Osteocyte (in vitro differentiated cells): ENCODE data around the gene PUM1. TPM values are rescaled to one million over a fixed set of nuclear protein-coding genes. Genes with fewer than 3 reads are reported as not detected.

Experiments
- DNase-seq: peaks from one replicate; pipeline ENCODE4 v3.0.0; 2021; ENCODE audit warnings: mixed read lengths; ENCODE audit not compliant: unreplicated experiment; ENCODE audit errors: extremely low spot score
- H3K27ac Mint-ChIP-seq: one replicate; pipeline ENCODE4 v1.8.0; 2021; ENCODE audit warnings: mild to moderate bottlenecking, mixed read lengths; ENCODE audit not compliant: unreplicated experiment
- H3K27me3 Mint-ChIP-seq: one replicate; pipeline ENCODE4 v1.8.0; 2021; ENCODE audit warnings: mixed read lengths; ENCODE audit not compliant: unreplicated experiment
- H3K36me3 Mint-ChIP-seq: one replicate; pipeline ENCODE4 v1.8.0; 2021; ENCODE audit warnings: mixed read lengths; ENCODE audit not compliant: unreplicated experiment
- H3K4me1 Mint-ChIP-seq: one replicate; pipeline ENCODE4 v1.8.0; 2021; ENCODE audit warnings: mixed read lengths; ENCODE audit not compliant: unreplicated experiment
- H3K4me3 Mint-ChIP-seq: one replicate; pipeline ENCODE4 v1.8.0; 2021; ENCODE audit warnings: mild to moderate bottlenecking, moderate library complexity, mixed read lengths; ENCODE audit not compliant: unreplicated experiment
- H3K9me3 Mint-ChIP-seq: one replicate; pipeline ENCODE4 v1.8.0; 2021; ENCODE audit warnings: mixed read lengths; ENCODE audit not compliant: unreplicated experiment
- total RNA-seq: library from RNA; stranded (reverse); gene quantifications from 2 replicates; pipeline ENCODE4 v1.2.1, GENCODE V29; 2021
- TF ChIP-seq, protein P1 (sequence below): fragments of 200-600 bp; sonication (generic); IDR thresholded peaks from 2 replicates; pipeline ENCODE4 v1.5.0; 2021; ENCODE audit warnings: antibody characterized with exemption, mild to moderate bottlenecking, moderate library complexity

Gene PUM1
- total RNA-seq, 1 donor from 2014 or later, result 145 TPM

DNA sequence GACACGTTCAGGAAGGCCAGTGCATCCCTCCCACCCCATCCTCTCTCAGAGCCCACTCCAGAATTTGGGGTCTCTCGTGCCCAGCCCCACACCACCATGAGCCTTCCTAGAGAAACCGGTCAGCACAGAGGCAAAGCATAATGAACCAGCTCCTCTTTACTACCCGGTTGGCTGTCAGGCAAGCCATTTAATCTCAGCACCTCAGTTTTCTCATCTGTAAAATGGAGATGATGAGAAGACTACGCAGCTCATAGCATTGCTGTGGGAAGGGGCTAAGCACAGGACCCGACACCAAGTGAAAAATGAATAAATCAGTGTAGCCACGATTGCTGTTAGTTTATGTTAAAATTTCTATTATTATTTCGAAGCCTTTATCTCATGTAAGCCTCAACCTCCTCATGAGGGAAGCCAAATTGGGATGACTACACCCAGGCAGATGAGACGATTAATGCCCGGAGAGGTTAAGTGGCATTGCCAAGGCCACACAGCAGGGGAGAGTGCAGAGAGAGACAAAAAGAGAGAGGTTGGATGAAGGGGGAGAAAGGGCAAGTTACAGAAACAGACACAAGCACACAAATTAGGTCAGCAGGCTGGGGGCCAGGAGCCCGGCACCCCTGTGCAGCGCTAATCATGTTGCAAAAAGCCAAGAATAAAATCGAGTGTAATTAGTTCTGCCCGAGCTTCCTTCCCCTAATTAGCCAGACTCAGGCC lies 182.7 kb downstream of the PUM1 start:
- Mint-ChIP-seq H3K4me1 (peaks cover 13% of the 10 kb centered on the region), H3K27ac (no peak overlapping the region), H3K27me3 (no peaks in the 10 kb centered on the region), H3K9me3 (no peaks in the 10 kb centered on the region), H3K36me3 (no peaks in the 10 kb centered on the region), H3K4me3 (no peak overlapping the region)
- no peak for DNase-seq
- TF ChIP-seq, protein P1, sequence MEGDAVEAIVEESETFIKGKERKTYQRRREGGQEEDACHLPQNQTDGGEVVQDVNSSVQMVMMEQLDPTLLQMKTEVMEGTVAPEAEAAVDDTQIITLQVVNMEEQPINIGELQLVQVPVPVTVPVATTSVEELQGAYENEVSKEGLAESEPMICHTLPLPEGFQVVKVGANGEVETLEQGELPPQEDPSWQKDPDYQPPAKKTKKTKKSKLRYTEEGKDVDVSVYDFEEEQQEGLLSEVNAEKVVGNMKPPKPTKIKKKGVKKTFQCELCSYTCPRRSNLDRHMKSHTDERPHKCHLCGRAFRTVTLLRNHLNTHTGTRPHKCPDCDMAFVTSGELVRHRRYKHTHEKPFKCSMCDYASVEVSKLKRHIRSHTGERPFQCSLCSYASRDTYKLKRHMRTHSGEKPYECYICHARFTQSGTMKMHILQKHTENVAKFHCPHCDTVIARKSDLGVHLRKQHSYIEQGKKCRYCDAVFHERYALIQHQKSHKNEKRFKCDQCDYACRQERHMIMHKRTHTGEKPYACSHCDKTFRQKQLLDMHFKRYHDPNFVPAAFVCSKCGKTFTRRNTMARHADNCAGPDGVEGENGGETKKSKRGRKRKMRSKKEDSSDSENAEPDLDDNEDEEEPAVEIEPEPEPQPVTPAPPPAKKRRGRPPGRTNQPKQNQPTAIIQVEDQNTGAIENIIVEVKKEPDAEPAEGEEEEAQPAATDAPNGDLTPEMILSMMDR, result no peak

Other genes with a start within 250 kb of the PUM1 start
- gene SDC3, start 157.0 kb downstream of the PUM1 start, total RNA-seq, result 54.4 and 63.4 TPM in 2 replicates
- gene NKAIN1, start 174.2 kb upstream of the PUM1 start, total RNA-seq, result 1.9 and 2.2 TPM in 2 replicates
- 44.9 and 49.6 TPM in 2 replicates for gene SNRNP40, start 231.1 kb upstream of the PUM1 start, total RNA-seq
- 26.3 and 30.7 TPM in 2 replicates for gene ZCCHC17, start 231.3 kb upstream of the PUM1 start, total RNA-seq